Measurements from ENCODE around the gene TBCD. TPM values are rescaled to one million over a fixed set of nuclear protein-coding genes. Genes with fewer than 3 reads are reported as not detected.
"Not testable (repeated sequence)": the region's sequence is repeated elsewhere in the genome, so short reads cannot be mapped to it uniquely, and the experiment has no call there.

Gene TBCD
- total and polyA plus RNA-seq, 4 donors, result 56.3 to 140 (median 92.8) TPM

DNA sequence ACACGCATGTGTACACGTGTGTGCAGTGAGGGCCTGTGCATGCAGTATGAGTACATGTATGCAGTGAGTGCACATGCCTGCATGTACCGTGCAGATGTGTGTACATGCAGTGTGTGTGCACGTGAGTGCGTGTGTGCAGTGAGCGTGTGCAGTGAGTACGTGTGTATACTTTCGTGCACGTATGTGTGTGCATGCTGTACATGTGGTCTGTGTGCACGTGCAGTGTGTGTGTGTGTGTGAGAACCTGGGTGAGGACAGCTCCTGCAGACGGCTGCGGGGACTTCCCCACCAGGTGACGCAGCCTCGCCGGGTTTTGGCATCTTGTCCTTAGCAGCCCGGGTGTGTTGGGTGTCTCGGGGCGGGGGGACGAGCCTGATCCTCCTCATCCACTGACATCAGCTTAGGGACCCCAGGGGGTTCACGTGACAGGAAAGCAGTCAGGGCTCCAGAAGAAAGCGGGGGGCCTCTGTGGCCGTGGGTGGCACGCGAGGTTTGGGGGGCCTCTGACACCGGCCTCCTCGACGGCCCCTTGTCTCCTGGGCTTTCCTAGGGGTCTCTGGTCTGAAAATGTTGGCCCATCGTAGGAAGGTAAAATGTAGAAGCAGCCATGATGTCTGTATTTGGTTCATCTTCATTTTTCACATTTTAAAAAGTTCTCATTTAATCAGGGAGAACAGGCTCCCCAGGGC, 207.5 kb downstream of the TBCD start:
- no peak overlapping the region for H3K27ac ChIP-seq (ENCODE audit: low read depth, low read length)

DNA sequence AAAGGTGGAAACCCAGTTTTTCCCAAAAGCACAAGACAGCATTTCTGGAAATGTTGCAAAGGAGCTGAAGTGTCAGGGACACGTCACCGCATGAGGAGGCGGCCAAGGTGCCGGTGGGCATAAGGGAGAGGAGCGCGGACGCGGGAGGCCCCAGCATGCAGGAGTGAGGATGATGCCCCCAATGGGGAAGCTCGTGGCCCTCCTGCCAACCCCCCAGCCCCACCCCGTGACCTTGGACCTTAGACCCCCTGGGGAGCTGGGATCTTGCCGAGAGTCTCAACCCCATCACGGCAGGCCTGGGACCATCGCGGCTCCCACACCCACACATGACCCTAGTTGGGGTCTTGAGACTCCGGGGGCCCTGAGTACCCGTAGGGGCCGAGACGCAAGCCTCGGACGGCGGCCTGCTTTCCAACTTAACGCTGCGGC, 208.1 kb downstream of the TBCD start:
- H3K4me3 ChIP-seq (ENCODE audit: low read depth, low read length), result no peak overlapping the region
- H3K27me3 ChIP-seq (ENCODE audit: control insufficient read depth, insufficient read depth, low read length), result no peaks in the 10 kb centered on the region
- DNase-seq (ENCODE audit: low read depth in 4 of 6, low spot score in 6 of 6), result no peak
- 93% methylated on average over 22 of the region's 23 CpGs for WGBS (ENCODE audit: insufficient coverage)
- H3K9me3 ChIP-seq (ENCODE audit: control insufficient read depth, insufficient read depth, low read length), result no peaks in the 10 kb centered on the region
- no peak overlapping the region for H3K27ac ChIP-seq (ENCODE audit: low read depth, low read length)
- H3K36me3 ChIP-seq (ENCODE audit: control insufficient read depth, insufficient read depth, low read length), result peaks cover 50% of the 10 kb centered on the region
- H3K4me1 ChIP-seq (ENCODE audit: control insufficient read depth, insufficient read depth, low read length), result peaks cover 11% of the 10 kb centered on the region

More for the DNA sequence above, 207.5 kb downstream of the TBCD start:
- 95% methylated on average over 26 of the region's 28 CpGs for WGBS (ENCODE audit: insufficient coverage)
- peaks cover 46% of the 10 kb centered on the region for H3K36me3 ChIP-seq (ENCODE audit: control insufficient read depth, insufficient read depth, low read length)
- H3K27me3 ChIP-seq (ENCODE audit: control insufficient read depth, insufficient read depth, low read length), result no peaks in the 10 kb centered on the region
- no peaks in the 10 kb centered on the region for H3K9me3 ChIP-seq (ENCODE audit: control insufficient read depth, insufficient read depth, low read length)
- no peak for DNase-seq (ENCODE audit: low read depth in 4 of 6, low spot score in 6 of 6)
- H3K4me1 ChIP-seq (ENCODE audit: control insufficient read depth, insufficient read depth, low read length), result peaks cover 11% of the 10 kb centered on the region
- no peak overlapping the region for H3K4me3 ChIP-seq (ENCODE audit: low read depth, low read length)

DNA sequence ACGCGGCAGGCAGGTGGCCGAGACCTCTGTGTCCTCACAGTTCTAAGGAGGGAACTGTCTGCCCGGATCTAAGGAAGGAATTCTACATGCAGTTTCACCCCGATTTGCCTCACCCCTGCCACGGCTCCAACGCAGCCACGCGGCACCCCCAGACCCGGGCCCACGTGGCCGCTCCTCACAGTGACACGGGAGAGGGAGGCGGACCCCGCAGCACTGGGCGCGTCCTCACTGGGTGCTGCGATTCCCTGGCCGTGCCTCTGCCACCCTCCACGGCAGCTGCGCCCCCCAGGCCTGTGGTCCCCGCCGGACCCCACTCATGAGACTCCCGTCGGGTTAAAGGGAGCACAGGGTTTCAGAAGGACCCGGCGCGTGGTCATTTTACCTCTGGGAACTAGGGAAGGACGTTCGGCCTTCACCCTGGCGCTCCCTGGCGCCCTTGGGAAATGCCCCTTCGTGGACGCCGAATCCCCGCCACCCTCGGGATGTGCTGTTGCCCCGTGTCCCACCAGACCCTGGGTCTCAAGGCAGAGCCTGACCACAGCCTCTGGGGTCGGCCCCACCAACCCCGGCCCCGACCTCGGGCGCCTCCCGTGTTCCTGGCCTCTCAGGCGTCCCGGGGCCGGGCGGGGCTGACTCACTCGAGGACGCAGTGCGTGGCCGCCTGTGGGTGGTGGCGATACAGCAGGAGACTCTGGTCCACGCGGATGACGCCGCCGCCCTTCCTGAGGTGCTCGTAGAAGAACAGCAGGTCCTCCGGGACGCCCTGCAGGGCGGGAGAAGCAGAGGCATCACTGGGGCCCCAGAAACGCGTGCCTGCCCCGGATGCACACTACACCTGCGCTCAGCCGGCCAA, 208.8 kb downstream of the TBCD start:
- H3K4me3 ChIP-seq (ENCODE audit: low read depth, low read length), result no peak overlapping the region
- no peak for DNase-seq (ENCODE audit: low read depth in 4 of 6, low spot score in 6 of 6)
- no peak overlapping the region for H3K27ac ChIP-seq (ENCODE audit: low read depth, low read length)
- peaks cover 11% of the 10 kb centered on the region for H3K4me1 ChIP-seq (ENCODE audit: control insufficient read depth, insufficient read depth, low read length)
- H3K27me3 ChIP-seq (ENCODE audit: control insufficient read depth, insufficient read depth, low read length), result no peaks in the 10 kb centered on the region
- WGBS (ENCODE audit: insufficient coverage), result 96% methylated on average over 64 of the region's 67 CpGs
- peaks cover 55% of the 10 kb centered on the region for H3K36me3 ChIP-seq (ENCODE audit: control insufficient read depth, insufficient read depth, low read length)
- H3K9me3 ChIP-seq (ENCODE audit: control insufficient read depth, insufficient read depth, low read length), result no peaks in the 10 kb centered on the region

DNA sequence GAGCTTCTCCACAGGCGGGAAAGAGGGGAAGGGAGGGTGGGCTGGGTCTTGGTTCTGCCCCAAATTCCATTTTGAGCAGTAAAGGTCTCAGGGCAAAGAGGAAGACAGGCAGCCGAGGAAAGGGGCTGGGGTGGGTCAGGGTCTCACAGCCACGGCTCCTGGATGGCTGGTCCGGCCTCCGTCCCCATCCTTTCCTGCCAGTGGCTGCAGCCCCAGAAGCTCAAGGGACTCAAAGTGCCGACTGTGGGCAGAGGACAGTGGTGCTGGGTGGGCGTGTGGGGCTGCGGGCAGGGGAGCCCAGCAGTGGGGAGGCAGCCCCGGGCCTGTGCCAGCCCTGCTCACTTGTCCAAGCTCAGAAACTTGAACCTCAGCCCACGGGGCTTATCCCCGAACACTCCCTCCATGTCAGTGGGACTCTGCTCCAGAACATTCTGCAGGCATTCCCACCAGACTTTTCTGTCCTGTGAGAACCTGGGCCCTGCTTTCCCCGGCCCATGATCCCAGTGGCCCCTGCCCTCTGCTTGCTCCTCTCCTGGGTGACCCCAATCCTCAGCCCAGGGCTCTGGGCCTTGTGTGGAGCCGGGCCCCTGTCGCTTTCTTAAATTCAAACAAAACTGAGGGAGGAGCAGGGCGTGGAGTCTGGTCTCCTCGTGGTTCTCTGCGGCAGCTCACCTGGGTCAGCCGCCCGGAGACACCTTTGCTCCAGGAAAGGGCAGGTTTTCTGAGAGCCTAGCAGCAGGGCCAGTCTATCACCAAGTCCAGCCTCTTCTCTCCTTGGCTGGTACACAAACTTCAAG, 209.7 kb downstream of the TBCD start:
- H3K36me3 ChIP-seq (ENCODE audit: control insufficient read depth, insufficient read depth, low read length), result peaks cover 49% of the 10 kb centered on the region
- WGBS (ENCODE audit: insufficient coverage), result 90% methylated on average over 19 of the region's 19 CpGs
- no peaks in the 10 kb centered on the region for H3K27me3 ChIP-seq (ENCODE audit: control insufficient read depth, insufficient read depth, low read length)
- no peak overlapping the region for H3K27ac ChIP-seq (ENCODE audit: low read depth, low read length)
- H3K9me3 ChIP-seq (ENCODE audit: control insufficient read depth, insufficient read depth, low read length), result no peaks in the 10 kb centered on the region
- H3K4me3 ChIP-seq (ENCODE audit: low read depth, low read length), result no peak overlapping the region
- DNase-seq (ENCODE audit: low read depth in 4 of 6, low spot score in 6 of 6), result no peak
- H3K4me1 ChIP-seq (ENCODE audit: control insufficient read depth, insufficient read depth, low read length), result peaks cover 11% of the 10 kb centered on the region

DNA sequence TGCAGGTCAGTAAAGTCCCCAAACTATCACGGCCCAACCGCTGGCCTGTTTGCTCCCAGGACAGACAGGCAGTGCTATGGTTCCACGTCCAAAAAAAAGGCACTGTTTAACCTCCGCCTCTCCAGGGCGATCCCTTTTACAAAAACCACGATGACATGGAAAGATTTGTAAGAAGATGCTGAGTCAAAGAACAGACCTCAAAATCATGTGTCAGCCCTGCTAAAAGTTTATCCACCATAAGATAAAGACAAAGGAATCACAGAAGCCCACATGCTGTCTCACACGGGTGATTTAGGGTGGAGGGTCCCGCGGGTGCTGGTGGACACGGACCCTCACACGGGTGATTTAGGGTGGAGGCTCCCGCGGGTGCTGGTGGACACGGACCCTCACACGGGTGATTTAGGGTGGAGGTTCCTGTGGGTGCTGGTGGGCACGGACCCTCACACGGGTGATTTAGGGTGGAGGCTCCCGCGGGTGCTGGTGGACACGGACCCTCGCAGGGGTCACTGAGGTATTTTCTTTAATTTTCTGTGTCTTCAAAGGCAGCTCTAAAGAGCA, 210.4 kb downstream of the TBCD start:
- Histone ChIP-seq H3K9me3 (ENCODE audit: control insufficient read depth, insufficient read depth, low read length) (no peaks in the 10 kb centered on the region), H3K27me3 (ENCODE audit: control insufficient read depth, insufficient read depth, low read length) (no peaks in the 10 kb centered on the region), H3K36me3 (ENCODE audit: control insufficient read depth, insufficient read depth, low read length) (peaks cover 42% of the 10 kb centered on the region), H3K4me3 (ENCODE audit: low read depth, low read length) (no peak overlapping the region), H3K27ac (ENCODE audit: low read depth, low read length) (no peak overlapping the region), H3K4me1 (ENCODE audit: control insufficient read depth, insufficient read depth, low read length) (peaks cover 11% of the 10 kb centered on the region)
- WGBS (ENCODE audit: insufficient coverage), result 93% methylated on average over 15 of the region's 21 CpGs
- DNase-seq (ENCODE audit: low read depth in 4 of 6, low spot score in 6 of 6), result no peak

DNA sequence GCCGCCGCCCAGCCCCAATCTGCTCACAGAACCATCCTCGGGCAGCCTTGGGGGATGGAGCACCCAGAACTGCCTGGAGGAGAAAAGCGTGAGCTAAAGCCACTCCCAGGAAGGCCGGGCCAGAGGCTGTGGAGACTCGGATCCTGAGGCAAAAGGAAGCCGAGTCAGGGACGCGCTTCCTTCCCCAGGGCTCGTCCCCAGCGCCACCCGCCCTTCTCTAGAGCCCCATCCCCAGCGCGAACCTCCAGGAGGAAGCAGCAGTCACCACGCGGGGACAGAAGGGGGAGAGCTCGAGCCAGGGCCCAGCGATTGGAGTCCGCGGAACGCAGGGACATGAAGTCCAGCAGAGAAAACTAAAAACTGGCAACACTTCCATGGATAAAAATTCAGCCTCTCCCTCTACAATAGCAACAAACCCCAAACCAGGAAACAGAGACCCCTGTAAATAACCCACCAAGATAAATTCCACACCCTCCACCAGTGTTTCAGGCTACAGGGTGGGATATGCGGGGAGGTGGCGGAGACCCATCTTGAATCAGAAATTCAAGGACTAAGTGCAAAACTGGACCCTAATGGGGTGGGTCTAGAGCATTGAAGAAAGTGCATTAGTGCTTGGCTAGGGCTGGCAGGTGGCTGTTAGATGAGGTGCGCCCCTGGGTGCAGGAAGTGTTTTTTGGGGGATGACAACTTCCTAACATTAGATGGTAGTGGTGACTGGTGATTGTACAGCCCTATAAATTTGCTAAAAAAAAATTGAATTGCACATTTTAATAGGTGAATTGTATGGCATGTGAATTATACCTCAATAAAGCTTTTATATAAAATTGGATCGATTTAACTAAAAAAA, 211.5 kb downstream of the TBCD start:
- no peaks in the 10 kb centered on the region for H3K27me3 ChIP-seq (ENCODE audit: control insufficient read depth, insufficient read depth, low read length)
- H3K9me3 ChIP-seq (ENCODE audit: control insufficient read depth, insufficient read depth, low read length), result no peaks in the 10 kb centered on the region
- H3K4me1 ChIP-seq (ENCODE audit: control insufficient read depth, insufficient read depth, low read length), result peaks cover 11% of the 10 kb centered on the region
- H3K27ac ChIP-seq (ENCODE audit: low read depth, low read length), result peak overlapping the region; percentile 47
- H3K36me3 ChIP-seq (ENCODE audit: control insufficient read depth, insufficient read depth, low read length), result peaks cover 35% of the 10 kb centered on the region
- H3K4me3 ChIP-seq (ENCODE audit: low read depth, low read length), result peak overlapping the region; percentile 21
- WGBS (ENCODE audit: insufficient coverage), result 25% methylated on average over 13 of the region's 25 CpGs
- DNase-seq (ENCODE audit: low read depth in 4 of 6, low spot score in 6 of 6), result peak in 3 of 6 donors; percentile 10 to 84 (median 84)

DNA sequence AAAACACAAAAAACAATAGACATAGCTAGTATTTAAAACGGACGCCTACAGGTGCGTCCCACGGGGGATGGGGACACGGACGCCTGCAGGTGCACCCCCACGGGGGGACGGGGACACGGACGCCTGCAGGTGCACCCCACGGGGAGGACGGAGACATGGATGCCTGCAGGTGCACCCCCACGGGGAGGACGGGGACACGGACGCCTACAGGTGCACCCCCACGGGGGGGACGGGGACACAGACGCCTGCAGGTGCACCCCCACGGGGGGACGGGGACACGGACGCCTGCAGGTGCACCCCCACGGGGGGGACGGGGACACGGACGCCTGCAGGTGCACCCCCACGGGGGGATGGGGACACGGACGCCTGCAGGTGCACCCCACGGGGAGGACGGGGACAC, 212.6 kb downstream of the TBCD start:
- H3K27ac ChIP-seq (ENCODE audit: low read depth, low read length); H3K4me3 ChIP-seq (ENCODE audit: low read depth, low read length); DNase-seq (ENCODE audit: low read depth in 4 of 6, low spot score in 6 of 6); H3K27me3 ChIP-seq (ENCODE audit: control insufficient read depth, insufficient read depth, low read length); H3K9me3 ChIP-seq (ENCODE audit: control insufficient read depth, insufficient read depth, low read length): not testable (repeated sequence)
- peaks cover 11% of the 10 kb centered on the region for H3K4me1 ChIP-seq (ENCODE audit: control insufficient read depth, insufficient read depth, low read length)
- H3K36me3 ChIP-seq (ENCODE audit: control insufficient read depth, insufficient read depth, low read length), result peaks cover 26% of the 10 kb centered on the region
- WGBS (ENCODE audit: insufficient coverage), result 93% methylated on average over 22 of the region's 32 CpGs

DNA sequence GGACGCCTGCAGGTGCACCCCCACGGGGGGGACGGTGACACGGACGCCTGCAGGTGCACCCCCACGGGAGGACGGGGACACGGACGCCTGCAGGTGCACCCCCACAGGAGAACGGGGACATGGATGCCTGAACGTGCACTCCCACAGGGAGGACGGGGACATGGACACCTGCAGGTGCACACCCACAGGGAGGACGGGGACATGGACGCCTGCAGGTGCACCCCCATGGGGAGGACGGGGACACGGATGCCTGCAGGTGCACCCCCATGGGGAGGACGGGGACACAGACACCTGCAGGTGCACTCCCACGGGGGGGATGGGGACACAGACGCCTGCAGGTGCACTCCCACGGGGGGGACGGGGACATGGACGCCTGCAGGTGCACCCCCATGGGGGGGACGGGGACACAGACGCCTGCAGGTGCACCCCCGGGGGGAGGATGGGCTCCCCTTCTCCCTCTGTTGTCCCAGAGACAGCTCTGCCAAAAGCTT, 213.0 kb downstream of the TBCD start:
- Histone ChIP-seq H3K27me3 (ENCODE audit: control insufficient read depth, insufficient read depth, low read length) (no peaks in the 10 kb centered on the region), H3K4me1 (ENCODE audit: control insufficient read depth, insufficient read depth, low read length) (peaks cover 11% of the 10 kb centered on the region), H3K27ac (ENCODE audit: low read depth, low read length) (no peak overlapping the region), H3K4me3 (ENCODE audit: low read depth, low read length) (no peak overlapping the region), H3K36me3 (ENCODE audit: control insufficient read depth, insufficient read depth, low read length) (peaks cover 24% of the 10 kb centered on the region), H3K9me3 (ENCODE audit: control insufficient read depth, insufficient read depth, low read length) (no peaks in the 10 kb centered on the region)
- WGBS (ENCODE audit: insufficient coverage), result 89% methylated on average over 20 of the region's 25 CpGs
- no peak for DNase-seq (ENCODE audit: low read depth in 4 of 6, low spot score in 6 of 6)
